Right atrium auricular region (tissue), 2 donors: ENCODE results near the gene MYH16. TPM values are rescaled to one million over a fixed set of nuclear protein-coding genes. Genes with fewer than 3 reads are reported as not detected.
"Not testable (repeated sequence)": the region's sequence is repeated elsewhere in the genome, so short reads cannot be mapped to it uniquely, and the experiment has no call there.

Experiments used
- DNase-seq: peaks from one replicate; pipeline ENCODE4 v3.0.0-alpha.2; 2019; ENCODE audit warnings: low spot score
- H3K27ac ChIP-seq, 2 donors: fragments of 200-600 bp; sonication (generic); 1 replicate in 1 of 2; 2 replicates in 1 of 2; pipeline ENCODE4 v1.5.1; 2016 to 2019
- H3K27me3 ChIP-seq, 2 donors: fragments of 200-600 bp; sonication (generic); one replicate each; pipeline versions ENCODE4 v1.5.1 to v1.6.0; 2017 to 2019
- H3K36me3 ChIP-seq: fragments of 200-600 bp; sonication (generic); one replicate; pipeline ENCODE4 v1.5.1; 2016
- H3K4me1 ChIP-seq, 2 donors: fragments of 200-600 bp; sonication (generic); one replicate each; pipeline versions ENCODE4 v1.5.1 to v1.6.0; 2017 to 2019
- H3K4me3 ChIP-seq, 2 donors: fragments of 200-600 bp; sonication (generic); 1 replicate in 1 of 2; 2 replicates in 1 of 2; pipeline ENCODE4 v1.5.1; 2017 to 2019; ENCODE audit warnings: mild to moderate bottlenecking in 1 of 2, moderate library complexity in 1 of 2
- H3K9me3 ChIP-seq, 2 donors: fragments of 200-600 bp; sonication (generic); one replicate each; pipeline ENCODE4 v1.5.1; 2019
- CTCF ChIP-seq, 2 donors: fragments of 200-600 bp; sonication (generic); IDR thresholded peaks; one replicate each; pipeline ENCODE4 v1.5.1; 2019; ENCODE audit warnings: antibody characterized with exemption in 2 of 2
- total RNA-seq, 2 donors: library from RNA; depleted of rRNA; stranded (reverse); fragments of >200 nt; gene quantifications; one replicate each; pipeline ENCODE4 v1.1.0, GENCODE V29; 2016

Gene MYH16
- not detected for total RNA-seq

- no peak for DNase-seq
- Histone ChIP-seq H3K27ac (no peak within 1 kb of the TSS), H3K36me3 (no peaks in the 10 kb centered on the region), H3K9me3 (no peaks in the 10 kb centered on the region), H3K27me3 (no peaks in the 10 kb centered on the region), H3K4me3 (no peak within 1 kb of the TSS), H3K4me1 (no peaks in the 10 kb centered on the region)
- no peak for TF ChIP-seq CTCF (IDR thresholded peaks at IDR 0.05)
Measured at GRCh38 chr7:99272476-99273045, at the start of gene MYH16. MYH16 (plus strand) TSS chr7:99272839.

GRCh38 chr7:99224263-99224898 lies 48.3 kb upstream of the MYH16 start:
- not testable (repeated sequence) for H3K9me3 ChIP-seq, H3K27ac ChIP-seq, DNase-seq, H3K4me3 ChIP-seq, H3K4me1 ChIP-seq, H3K36me3 ChIP-seq, H3K27me3 ChIP-seq

- Histone ChIP-seq H3K36me3 (no peaks in the 10 kb centered on the region), H3K27me3 (no peaks in the 10 kb centered on the region), H3K9me3 (no peaks in the 10 kb centered on the region), H3K4me1 (no peaks in the 10 kb centered on the region), H3K4me3 (no peak overlapping the region), H3K27ac (no peak overlapping the region)
- no peak for DNase-seq
- no peak for TF ChIP-seq CTCF (IDR thresholded peaks at IDR 0.05)
Measured at GRCh38 chr7:99224899-99225265, 47.8 kb upstream of the MYH16 start.

- Histone ChIP-seq H3K27me3 (no peaks in the 10 kb centered on the region), H3K27ac (no peak overlapping the region), H3K4me1 (no peaks in the 10 kb centered on the region), H3K4me3 (no peak overlapping the region), H3K9me3 (no peaks in the 10 kb centered on the region), H3K36me3 (no peaks in the 10 kb centered on the region)
- no peak for DNase-seq
- no peak for TF ChIP-seq CTCF (IDR thresholded peaks at IDR 0.05)
Measured at GRCh38 chr7:99229234-99229633, 43.4 kb upstream of the MYH16 start.

GRCh38 chr7:99232082-99232770 lies 40.4 kb upstream of the MYH16 start:
- peaks cover 0 to under 1% of the 10 kb centered on the region in 2 donors for H3K9me3 ChIP-seq
- H3K36me3 ChIP-seq = no peaks in the 10 kb centered on the region
- H3K4me1 ChIP-seq = no peaks in the 10 kb centered on the region
- no peak overlapping the region for H3K27ac ChIP-seq
- no peak overlapping the region for H3K4me3 ChIP-seq
- no peak for DNase-seq
- TF ChIP-seq CTCF (IDR thresholded peaks at IDR 0.05) = no peak
- H3K27me3 ChIP-seq = no peaks in the 10 kb centered on the region

- H3K4me1 ChIP-seq, H3K4me3 ChIP-seq, H3K36me3 ChIP-seq, H3K27ac ChIP-seq, DNase-seq, H3K9me3 ChIP-seq, H3K27me3 ChIP-seq: not testable (repeated sequence)
Measured at GRCh38 chr7:99232955-99233354, 39.7 kb upstream of the MYH16 start.
